ENCODE results near the gene CCNY. TPM values are rescaled to one million over a fixed set of nuclear protein-coding genes. Genes with fewer than 3 reads are reported as not detected.
A peak's percentile ranks its signal among the peaks of the same experiment; 100 is the strongest.

Gene CCNY
- polyA plus RNA-seq, 2 of the 4 experiments (the other 2 are of a cell fraction), result 28.1 to 55.5 TPM

DNA sequence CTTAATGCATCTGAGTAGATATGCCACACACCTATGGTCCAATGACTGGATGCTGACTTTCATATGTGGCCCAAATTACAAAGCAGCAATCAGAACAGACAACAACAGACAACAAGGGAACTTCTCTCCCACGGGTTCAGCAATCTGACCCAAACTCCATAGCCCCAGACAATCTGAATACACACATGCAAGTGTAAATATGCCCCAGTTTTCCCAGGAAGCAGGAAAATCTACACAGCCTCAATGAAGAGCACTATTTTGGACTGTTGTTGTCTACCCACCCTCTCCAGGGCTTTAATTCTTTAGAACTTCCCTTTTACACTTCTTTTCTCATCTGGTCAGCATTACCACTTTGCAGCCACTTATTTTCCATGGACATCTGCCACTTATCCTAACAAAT is 2.0 kb upstream of the CCNY start:
- 78% methylated on average over 1 of the region's 1 CpG for WGBS (ENCODE audit: missing lambda C conversion rate)
- H3K27ac ChIP-seq, result peak overlapping the region; percentile 94 to 96; a peak in 5 of 6 replicates
- peak overlapping the region; percentile 83 for H3K4me3 ChIP-seq
- no peak for FAIRE-seq
- TF ChIP-seq KDM1A (IDR thresholded peaks at IDR 0.05; ENCODE audit: low read depth) (no peak), POLR2A (IDR thresholded peaks at IDR 0.05; ENCODE audit: low read length) (no peak), FOXS1 (CRISPR knock-in tag; IDR thresholded peaks at IDR 0.05) (no peak), ZNF302 (CRISPR knock-in tag; IDR thresholded peaks at IDR 0.05) (no peak), EHMT2 (IDR thresholded peaks at IDR 0.05; ENCODE audit: low read depth) (no peak), ZSCAN20 (CRISPR knock-in tag; IDR thresholded peaks at IDR 0.05) (no peak), KDM5A (IDR thresholded peaks at IDR 0.05) (no peak), NFE2L2 (conservative IDR thresholded peaks at IDR 0.05; ENCODE audit: low read length) (no peak), EHF (CRISPR knock-in tag; IDR thresholded peaks at IDR 0.05) (no peak), RNF2 (IDR thresholded peaks at IDR 0.05; ENCODE audit: borderline replicate concordance, low read depth) (no peak), HOXB5 (CRISPR knock-in tag; IDR thresholded peaks at IDR 0.05) (no peak), SREBF2 (IDR thresholded peaks at IDR 0.05) (no peak)
- TF ChIP-seq, protein P1, sequence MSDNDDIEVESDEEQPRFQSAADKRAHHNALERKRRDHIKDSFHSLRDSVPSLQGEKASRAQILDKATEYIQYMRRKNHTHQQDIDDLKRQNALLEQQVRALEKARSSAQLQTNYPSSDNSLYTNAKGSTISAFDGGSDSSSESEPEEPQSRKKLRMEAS (IDR thresholded peaks at IDR 0.05), result no peak
- TF ChIP-seq, protein P2, sequence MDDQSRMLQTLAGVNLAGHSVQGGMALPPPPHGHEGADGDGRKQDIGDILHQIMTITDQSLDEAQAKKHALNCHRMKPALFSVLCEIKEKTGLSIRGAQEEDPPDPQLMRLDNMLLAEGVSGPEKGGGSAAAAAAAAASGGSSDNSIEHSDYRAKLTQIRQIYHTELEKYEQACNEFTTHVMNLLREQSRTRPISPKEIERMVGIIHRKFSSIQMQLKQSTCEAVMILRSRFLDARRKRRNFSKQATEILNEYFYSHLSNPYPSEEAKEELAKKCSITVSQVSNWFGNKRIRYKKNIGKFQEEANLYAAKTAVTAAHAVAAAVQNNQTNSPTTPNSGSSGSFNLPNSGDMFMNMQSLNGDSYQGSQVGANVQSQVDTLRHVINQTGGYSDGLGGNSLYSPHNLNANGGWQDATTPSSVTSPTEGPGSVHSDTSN (IDR thresholded peaks at IDR 0.05), result no peak
- TF ChIP-seq, protein P3, sequence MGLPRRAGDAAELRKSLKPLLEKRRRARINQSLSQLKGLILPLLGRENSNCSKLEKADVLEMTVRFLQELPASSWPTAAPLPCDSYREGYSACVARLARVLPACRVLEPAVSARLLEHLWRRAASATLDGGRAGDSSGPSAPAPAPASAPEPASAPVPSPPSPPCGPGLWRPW (IDR thresholded peaks at IDR 0.05), result no peak
- POLR2A ChIA-PET, result no interaction called here
- ATAC-seq, result no peak
- peaks cover 4% of the 10 kb centered on the region; the same call in 1 of the 3 replicates for H3K9me3 ChIP-seq
- H3K4me2 ChIP-seq, result peak overlapping the region; percentile 73
- DNase-seq (ENCODE audit: low read depth in 1 of 2, low spot score in 1 of 2), result no peak
- H3K4me1 ChIP-seq, result peaks cover 63% of the 10 kb centered on the region
- CTCF ChIA-PET, result no interaction called here

DNA sequence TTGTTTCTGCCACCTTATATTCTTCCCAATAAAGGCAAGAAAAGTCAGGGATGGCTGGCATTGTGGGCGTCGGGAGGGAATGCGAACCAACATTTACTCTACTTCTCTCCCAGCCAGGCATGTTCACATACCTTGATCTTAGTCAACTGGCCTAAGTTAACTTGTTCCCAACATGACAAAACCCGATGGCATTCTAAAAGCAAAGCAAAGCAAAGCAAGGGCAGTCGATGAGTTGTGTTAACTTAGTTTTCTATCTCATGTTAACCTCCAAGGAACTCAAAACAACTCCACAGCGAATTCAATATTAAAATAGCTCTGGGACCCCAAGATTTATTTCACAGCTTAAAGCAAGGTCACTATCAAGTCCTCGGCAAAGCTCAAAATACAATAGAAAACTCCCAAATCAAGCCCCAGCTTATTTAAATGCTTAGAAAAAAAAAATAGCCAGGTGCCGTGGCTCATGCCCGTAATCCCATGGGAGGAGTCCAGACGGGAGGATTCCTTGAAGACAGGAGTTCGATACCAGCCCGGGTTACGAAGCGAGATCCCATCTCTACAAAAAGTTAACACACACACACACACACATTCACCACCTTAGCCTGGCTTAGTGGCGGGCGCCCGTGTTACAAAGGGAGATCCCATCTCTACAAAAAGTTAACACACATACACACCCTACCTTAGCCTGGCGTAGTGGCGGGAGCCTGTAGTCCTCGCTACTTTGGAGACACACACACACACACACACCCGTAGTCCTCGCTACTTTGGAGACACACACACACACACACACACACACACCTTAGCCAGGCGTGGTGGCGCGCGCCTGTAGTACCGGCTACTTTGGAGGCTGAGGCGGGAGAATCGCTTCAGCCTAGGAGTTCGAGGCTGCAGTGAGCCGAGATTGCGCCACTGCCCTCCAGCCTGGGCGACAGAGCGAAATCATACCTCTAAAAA is 901 bp upstream of the CCNY start:
- CTCF ChIA-PET, result no interaction called here
- peak overlapping the region; percentile 94 to 96 for H3K27ac ChIP-seq

More for the DNA sequence above, 901 bp upstream of the CCNY start:
- POLR2A ChIA-PET, result interaction anchor here (0.6 kb wide), 1 partner anchor 95 kb away, joined by 4 read pairs; no protein-coding TSS in a partner anchor
- peak in 1 of 2 experiments; percentile 44 for DNase-seq (ENCODE audit: low read depth in 1 of 2, low spot score in 1 of 2)
- peaks cover 4% of the 10 kb centered on the region; the same call in 1 of the 3 replicates for H3K9me3 ChIP-seq
- TF ChIP-seq BHLHE40 (IDR thresholded peaks at IDR 0.05; ENCODE audit: low read depth, low read length) (no peak), SMC3 (IDR thresholded peaks at IDR 0.05) (no peak), FOSB (CRISPR knock-in tag; IDR thresholded peaks at IDR 0.05) (no peak), CHD4 (IDR thresholded peaks at IDR 0.05; ENCODE audit: borderline replicate concordance) (no peak), CEBPB (IDR thresholded peaks at IDR 0.05) (peak; percentile 57 to 74; a peak in 3 of 4 replicates), POLR2AphosphoS2 (conservative IDR thresholded peaks at IDR 0.05; ENCODE audit: low read length) (no peak), TFCP2L1 (CRISPR knock-in tag; IDR thresholded peaks at IDR 0.05) (no peak)
- TF ChIP-seq, protein P4, sequence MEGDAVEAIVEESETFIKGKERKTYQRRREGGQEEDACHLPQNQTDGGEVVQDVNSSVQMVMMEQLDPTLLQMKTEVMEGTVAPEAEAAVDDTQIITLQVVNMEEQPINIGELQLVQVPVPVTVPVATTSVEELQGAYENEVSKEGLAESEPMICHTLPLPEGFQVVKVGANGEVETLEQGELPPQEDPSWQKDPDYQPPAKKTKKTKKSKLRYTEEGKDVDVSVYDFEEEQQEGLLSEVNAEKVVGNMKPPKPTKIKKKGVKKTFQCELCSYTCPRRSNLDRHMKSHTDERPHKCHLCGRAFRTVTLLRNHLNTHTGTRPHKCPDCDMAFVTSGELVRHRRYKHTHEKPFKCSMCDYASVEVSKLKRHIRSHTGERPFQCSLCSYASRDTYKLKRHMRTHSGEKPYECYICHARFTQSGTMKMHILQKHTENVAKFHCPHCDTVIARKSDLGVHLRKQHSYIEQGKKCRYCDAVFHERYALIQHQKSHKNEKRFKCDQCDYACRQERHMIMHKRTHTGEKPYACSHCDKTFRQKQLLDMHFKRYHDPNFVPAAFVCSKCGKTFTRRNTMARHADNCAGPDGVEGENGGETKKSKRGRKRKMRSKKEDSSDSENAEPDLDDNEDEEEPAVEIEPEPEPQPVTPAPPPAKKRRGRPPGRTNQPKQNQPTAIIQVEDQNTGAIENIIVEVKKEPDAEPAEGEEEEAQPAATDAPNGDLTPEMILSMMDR (IDR thresholded peaks at IDR 0.05), result no peak
- H3K4me1 ChIP-seq, result peaks cover 52% of the 10 kb centered on the region
- peak overlapping the region; percentile 73 for H3K4me2 ChIP-seq
- peak overlapping the region; percentile 83 for H3K4me3 ChIP-seq
- no peak for FAIRE-seq
- WGBS (ENCODE audit: missing lambda C conversion rate), result 7% methylated on average over 34 of the region's 34 CpGs
- ATAC-seq, result peak in 1 of 2 experiments; percentile 9; a peak in 3 of 6 replicates
